ENCODE results near the gene INHBE.

- TF ChIP-seq TAF1 (IDR thresholded peaks at IDR 0.05; ENCODE audit: borderline replicate concordance, insufficient read depth, low read length) (no peak), REST (IDR thresholded peaks at IDR 0.05; ENCODE audit: insufficient read depth in 1 of 2, low read depth in 2 of 2, low read length in 2 of 2) (no peak), POLR2AphosphoS5 (IDR thresholded peaks at IDR 0.05; ENCODE audit: low read depth, low read length) (no peak), SIN3A (IDR thresholded peaks at IDR 0.05; ENCODE audit: borderline replicate concordance, insufficient read depth, low read length) (no peak), FOXP2 (optimal IDR thresholded peaks at IDR 0.05; ENCODE audit: borderline replicate concordance, extremely low read depth, extremely low read length, insufficient read depth) (no peak)
Observed at GRCh38 chr12:57475271-57476161, 20.4 kb downstream of the INHBE start.

Data from PFSK-1 (cell line).